GM12878 (cell line): ENCODE measurements around the gene ACCSL. TPM values are rescaled to one million over a fixed set of nuclear protein-coding genes. Genes with fewer than 3 reads are reported as not detected.

Source experiments
- ATAC-seq: fragments of 200-7000 bp; cut with Tn5 transposase; 3 replicates; pipeline ENCODE4 v1.9.1; 2020; ENCODE audit warnings: mild to moderate bottlenecking, moderate library complexity
- BruUV-seq: library from RNA; stranded (reverse); fragments of 400-500 nt; replicated peaks from 2 replicates; lab custom pipeline; 2021; lab: Mats Ljungman, UMichigan
- CTCF ChIA-PET: fragments of 300-600 bp; sonication (Branson Sonifier 250); formaldehyde crosslinking; extraction: SDS; loops from one replicate; lab custom pipeline; 2021; ENCODE audit warnings: inconsistent platforms; lab: Yijun Ruan, JAX
- POLR2A ChIA-PET: fragments of 350-600 bp; formaldehyde crosslinking; extraction: SDS; loops from one replicate; lab custom pipeline; 2021; ENCODE audit warnings: inconsistent platforms; lab: Charles Lee
- RAD21 ChIA-PET: fragments of 300-600 bp; sonication (Branson Sonifier 250); formaldehyde crosslinking; loops from one replicate; lab custom pipeline; 2023; ENCODE audit warnings: antibody characterized with exemption; ENCODE audit not compliant: unreplicated experiment; lab: Charles Lee
- SMC1A ChIA-PET: fragments of 300-600 bp; sonication (Branson Sonifier 250); formaldehyde crosslinking; loops from one replicate; lab custom pipeline; 2023; ENCODE audit not compliant: unreplicated experiment, uncharacterized antibody; lab: Charles Lee
- DNase-seq: peaks from one replicate; pipeline ENCODE4 v3.0.0-alpha.2; 2011; ENCODE audit warnings: low read depth, low spot score
- FAIRE-seq: peaks from 3 replicates; lab custom pipeline; 2011; peaks lifted over from hg19 to GRCh38; lab: Jason Lieb, UNC
- H2AFZ ChIP-seq: 2 replicates; pipeline ENCODE4 v1.6.0; 2011; ENCODE audit warnings: low read depth, low read length, control low read depth; ENCODE audit not compliant: control insufficient read depth
- H3K27ac ChIP-seq: 2 replicates; pipeline ENCODE4 v1.5.1; 2011; ENCODE audit warnings: control low read depth; ENCODE audit not compliant: control insufficient read depth, insufficient read depth
- H3K27me3 ChIP-seq, 2 experiments: replicated peaks in 1 of 2; 2 replicates each; pipeline versions ENCODE4 v1.6.0 to v1.6.1; 2011; ENCODE audit warnings: low read length in 1 of 2; ENCODE audit not compliant: control insufficient read depth in 2 of 2, insufficient read depth in 2 of 2
- H3K36me3 ChIP-seq, 2 experiments: 2 replicates each; pipeline ENCODE4 v1.5.1; 2011; ENCODE audit warnings: low read length in 1 of 2; ENCODE audit not compliant: control insufficient read depth in 2 of 2, insufficient read depth in 2 of 2
- H3K4me1 ChIP-seq: 2 replicates; pipeline ENCODE4 v1.6.1; 2011; ENCODE audit warnings: mild to moderate bottlenecking, low read length, moderate library complexity, mixed read lengths; ENCODE audit not compliant: control insufficient read depth, insufficient read depth
- H3K4me2 ChIP-seq: 2 replicates; pipeline ENCODE4 v1.6.0; 2011; ENCODE audit warnings: control low read depth; ENCODE audit not compliant: control insufficient read depth, insufficient read depth
- H3K4me3 ChIP-seq: fragments of 200-600 bp; sonication (generic); 2 replicates; pipeline ENCODE4 v1.5.1; 2016
- H3K79me2 ChIP-seq: 2 replicates; pipeline ENCODE4 v1.6.0; 2011; ENCODE audit warnings: low read length; ENCODE audit not compliant: control insufficient read depth, insufficient read depth
- H3K9ac ChIP-seq: 2 replicates; pipeline ENCODE4 v1.8.0; 2011; ENCODE audit warnings: low read length, control low read depth, mixed read lengths; ENCODE audit not compliant: control insufficient read depth, insufficient read depth
- H3K9me3 ChIP-seq: replicated peaks from 3 replicates; pipeline ENCODE4 v1.5.1; 2011; ENCODE audit warnings: mild to moderate bottlenecking, low read length; ENCODE audit not compliant: control insufficient read depth, insufficient read depth
- H4K20me1 ChIP-seq: 2 replicates; pipeline ENCODE4 v1.6.0; 2011; ENCODE audit not compliant: control insufficient read depth, insufficient read depth
- BCL11A ChIP-seq: IDR thresholded peaks from 2 replicates; pipeline ENCODE4 v1.6.1; 2011; ENCODE audit warnings: low read depth, low read length
- BHLHE40 ChIP-seq, 2 experiments: fragments of 450-650 bp in 1 of 2; IDR thresholded peaks; 2 replicates each; pipeline ENCODE4 v1.6.1; 2011 to 2017; ENCODE audit warnings: low read depth in 2 of 2, borderline replicate concordance in 1 of 2, improper control_type of control experiment in 1 of 2, low read length in 1 of 2, mild to moderate bottlenecking in 1 of 2
- CHD2 ChIP-seq: IDR thresholded peaks from 2 replicates; pipeline ENCODE4 v1.6.1; 2011; ENCODE audit warnings: low read depth, low read length, improper control_type of control experiment, borderline replicate concordance
- CHD4 ChIP-seq: fragments of 200-600 bp; sonication (generic); IDR thresholded peaks from 2 replicates; pipeline ENCODE4 v1.6.1; 2016; ENCODE audit warnings: mild to moderate bottlenecking
- DPF2 ChIP-seq: fragments of 450-650 bp; IDR thresholded peaks from 2 replicates; pipeline ENCODE4 v1.6.1; 2017; ENCODE audit warnings: mild to moderate bottlenecking
- FOXK2 ChIP-seq: fragments of 450-650 bp; IDR thresholded peaks from 2 replicates; pipeline ENCODE4 v1.6.1; 2017; ENCODE audit warnings: mild to moderate bottlenecking, moderate library complexity
- GATAD2B ChIP-seq: fragments of 450-650 bp; conservative IDR thresholded peaks from 2 replicates; pipeline ENCODE4 v1.6.1; 2017; ENCODE audit warnings: low read depth, mild to moderate bottlenecking, moderate library complexity
- IKZF2 ChIP-seq, 2 experiments: fragments of 450-650 bp; IDR thresholded peaks; 2 replicates each; pipeline ENCODE4 v1.6.1; 2017; ENCODE audit warnings: mild to moderate bottlenecking in 2 of 2, moderate library complexity in 2 of 2
- LARP7 ChIP-seq: fragments of 450-650 bp; IDR thresholded peaks from 2 replicates; pipeline ENCODE4 v1.6.1; 2017; ENCODE audit warnings: mild to moderate bottlenecking
- MEF2A ChIP-seq: IDR thresholded peaks from 2 replicates; pipeline ENCODE4 v1.6.1; 2011; ENCODE audit warnings: low read depth, mild to moderate bottlenecking, low read length, moderate library complexity; ENCODE audit not compliant: insufficient read depth
- NR2F1 ChIP-seq: fragments of 450-650 bp; conservative IDR thresholded peaks from 2 replicates; pipeline ENCODE4 v1.6.1; 2017; ENCODE audit warnings: mild to moderate bottlenecking
- RB1 ChIP-seq: fragments of 450-650 bp; formaldehyde crosslinking; IDR thresholded peaks from 2 replicates; pipeline ENCODE4 v1.6.1; 2017; ENCODE audit warnings: mild to moderate bottlenecking, borderline replicate concordance
- SRF ChIP-seq, 2 experiments: IDR thresholded peaks; 2 replicates each; pipeline ENCODE4 v1.6.1; 2011; ENCODE audit warnings: low read depth in 2 of 2, low read length in 2 of 2, mild to moderate bottlenecking in 1 of 2, moderate library complexity in 1 of 2
- TAF1 ChIP-seq: IDR thresholded peaks from 2 replicates; pipeline ENCODE4 v1.6.1; 2011; ENCODE audit warnings: mild to moderate bottlenecking, low read depth, low read length, borderline replicate concordance
- YY1 ChIP-seq: IDR thresholded peaks from 2 replicates; pipeline ENCODE4 v1.6.1; 2011; ENCODE audit warnings: low read depth, mild to moderate bottlenecking, low read length
- ZBTB4 ChIP-seq: fragments of 450-650 bp; formaldehyde crosslinking; IDR thresholded peaks from 2 replicates; pipeline ENCODE4 v1.4.0; 2022; ENCODE audit warnings: mild to moderate bottlenecking, moderate library complexity
- WGBS: methylation state at CpG from one replicate; pipeline ENCODE4 v1.1.6; 2016; ENCODE audit warnings: low lambda C conversion rate; ENCODE audit not compliant: insufficient replicate concordance, insufficient coverage; ENCODE audit errors: missing lambda C conversion rate; 5-methylcytosine and 5-hydroxymethylcytosine counted together
- in situ Hi-C: fragments of 300-500 bp; cut with MboI; formaldehyde crosslinking; loops from 9 replicates; pipeline ENCODE4 v1.14.3; 2018; ENCODE audit warnings: mixed read lengths
- intact Hi-C: fragments of 100-400 bp; cut with micrococcal nuclease; formaldehyde crosslinking; loops from one replicate; pipeline ENCODE4 v1.14.2; 2022; ENCODE audit not compliant: unreplicated experiment
- polyA plus RNA-seq, 11 experiments: library from polyadenylated mRNA; depleted of rRNA in 4 of 11; unstranded in 6 of 11; stranded (reverse) in 5 of 11; fragments of >200 nt; fragmentation: Nextera tagmentation in 4 of 11; fragmentation: Illumina TruSeq in 1 of 11; extraction: Ambion mirVana in 4 of 11; extraction: Trizol in 1 of 11; gene quantifications; 1 replicate in 1 of 11; 2 replicates in 10 of 11; pipeline versions ENCODE4 v1.2.1 to v1.2.3, GENCODE V29; 2011 to 2016; ENCODE audit warnings: inconsistent platforms in 2 of 11, missing spikeins in 2 of 11, low read depth in 1 of 11
- total RNA-seq, 4 experiments: library from RNA; depleted of rRNA in 3 of 4; stranded (reverse); fragments of >200 nt in 3 of 4; fragmentation: Illumina TruSeq in 1 of 4; extraction: Trizol in 1 of 4; gene quantifications; 2 replicates each; pipeline versions ENCODE4 v1.2.1 to v1.2.3, GENCODE V29; 2013 to 2021

The ACCSL gene
- total and polyA plus RNA-seq, 10 of the 15 experiments (the other 5 are each of a cell fraction or from before 2014, with no cell fraction given), result 0.15 TPM; not detected in 9

GRCh38 chr11:44007481-44008087, 40.2 kb upstream of the ACCSL start (continued):
- no peak for TF ChIP-seq ZBTB4 (CRISPR knock-in tag)
- TF ChIP-seq DPF2, result no peak
- TF ChIP-seq BCL11A, result no peak
- no peak for TF ChIP-seq LARP7

GRCh38 chr11:44008088-44008501, 39.7 kb upstream of the ACCSL start:
- Histone ChIP-seq H4K20me1 (no peaks in the 10 kb centered on the region), H3K27me3 (0 out of 4 replicates have a peak, but pooled peaks cover 0 to 2% of the 10 kb centered on the region in 2 experiments), H3K9ac (no peak overlapping the region), H3K4me2 (no peak overlapping the region), H3K9me3 (no peaks in the 10 kb centered on the region), H3K36me3 (no peaks in the 10 kb centered on the region), H3K27ac (no peak overlapping the region), H3K4me1 (peaks cover 6% of the 10 kb centered on the region; the same call in 1 of the 2 replicates), H2AFZ (no peak overlapping the region), H3K4me3 (no peak overlapping the region), H3K79me2 (no peaks in the 10 kb centered on the region)
- FAIRE-seq (no peak), ATAC-seq (no peak), DNase-seq (no peak)
- RAD21 ChIA-PET, result no interaction called here
- in situ Hi-C loops, result no loop called here
- SMC1A ChIA-PET, result no interaction called here
- TF ChIP-seq YY1, result no peak
- no peak for TF ChIP-seq BHLHE40 (IDR thresholded peaks at IDR 0.05; ENCODE audit: borderline replicate concordance in 1 of 2, low read depth in 2 of 2, low read length in 1 of 2)
- TF ChIP-seq SRF (IDR thresholded peaks at IDR 0.05; ENCODE audit: low read depth in 2 of 2, low read length in 2 of 2), result no peak
- no peak for TF ChIP-seq RB1
- no peak for TF ChIP-seq NR2F1
- no peak for TF ChIP-seq MEF2A
- TF ChIP-seq CHD2, result no peak
- TF ChIP-seq IKZF2 (IDR thresholded peaks at IDR 0.05), result no peak
- no peak for TF ChIP-seq CHD4
- TF ChIP-seq TAF1, result no peak
- TF ChIP-seq GATAD2B, result no peak
- TF ChIP-seq FOXK2, result no peak
- no TSS peak for BruUV-seq
- POLR2A ChIA-PET, result no interaction called here
- WGBS, result 38% methylated on average over 5 of the region's 5 CpGs
- CTCF ChIA-PET, result no interaction called here
- intact Hi-C loops, result no loop called here
